ENCODE measurements around the gene LAMTOR1.

GRCh38 chr11:72112978-72113808, 10.1 kb upstream of the LAMTOR1 start:
- TF ChIP-seq HCFC1 (IDR thresholded peaks at IDR 0.05; ENCODE audit: low read length) (no peak), SUZ12 (IDR thresholded peaks at IDR 0.05; ENCODE audit: unreplicated experiment) (no peak), ZNF24 (IDR thresholded peaks at IDR 0.05) (no peak), CTCF (IDR thresholded peaks at IDR 0.05 in 2 of 3, conservative IDR thresholded peaks at IDR 0.05 in 1 of 3; ENCODE audit: control insufficient read depth in 2 of 3, extremely low read depth in 1 of 3, insufficient read depth in 1 of 3, low read depth in 3 of 3, low read length in 3 of 3) (no peak), SP1 (IDR thresholded peaks at IDR 0.05; ENCODE audit: low read depth, low read length) (no peak), NFYA (IDR thresholded peaks at IDR 0.05; ENCODE audit: borderline replicate concordance, low read depth, low read length) (no peak), EGR1 (IDR thresholded peaks at IDR 0.05; ENCODE audit: borderline replicate concordance in 1 of 2, low read depth in 2 of 2, low read length in 2 of 2) (no peak), HDGF (IDR thresholded peaks at IDR 0.05) (no peak), NR2C2 (IDR thresholded peaks at IDR 0.05; ENCODE audit: borderline replicate concordance, control insufficient read depth, insufficient read length, low read depth) (no peak), TAF1 (IDR thresholded peaks at IDR 0.05; ENCODE audit: borderline replicate concordance, low read depth, low read length) (no peak), MTA2 (IDR thresholded peaks at IDR 0.05; ENCODE audit: low read depth) (no peak)
- TF ChIP-seq, protein P1, sequence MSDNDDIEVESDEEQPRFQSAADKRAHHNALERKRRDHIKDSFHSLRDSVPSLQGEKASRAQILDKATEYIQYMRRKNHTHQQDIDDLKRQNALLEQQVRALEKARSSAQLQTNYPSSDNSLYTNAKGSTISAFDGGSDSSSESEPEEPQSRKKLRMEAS (IDR thresholded peaks at IDR 0.05; ENCODE audit: low read depth, low read length), result no peak
